Measurements from ENCODE around the gene XRCC4. TPM values are rescaled to one million over a fixed set of nuclear protein-coding genes. Genes with fewer than 3 reads are reported as not detected.
"Not testable (repeated sequence)": the region's sequence is repeated elsewhere in the genome, so short reads cannot be mapped to it uniquely, and the experiment has no call there.

XRCC4 gene
- total and polyA plus RNA-seq, 9 donors, result 5.1 to 7.1 (median 6.4) TPM

DNA sequence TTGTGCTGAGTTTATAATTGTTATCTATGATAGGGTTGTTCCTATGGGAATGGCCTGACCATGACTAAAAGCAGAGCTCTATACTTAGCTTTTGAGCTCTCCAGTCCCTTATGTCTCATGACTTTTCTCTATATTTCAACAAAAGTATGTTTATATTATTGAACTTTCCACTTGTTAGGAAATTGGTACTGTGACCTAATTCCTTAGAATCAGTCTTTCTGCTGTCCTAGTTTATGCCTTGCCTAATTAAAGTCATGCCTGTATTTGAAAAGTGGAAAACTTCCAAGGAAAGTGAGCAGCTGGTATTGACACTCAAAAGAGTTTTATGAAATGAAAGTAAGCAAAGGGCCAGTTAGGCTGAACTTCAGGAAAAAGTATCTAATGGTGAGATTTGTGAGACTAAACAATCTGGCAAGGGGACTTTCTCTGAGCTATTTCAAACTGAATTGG is 68.6 kb downstream of the XRCC4 start:
- Histone ChIP-seq H3K4me1 (ENCODE audit: control insufficient read depth, insufficient read depth, low read length) (no peaks in the 10 kb centered on the region), H3K27me3 (ENCODE audit: control insufficient read depth, insufficient read depth, low read length) (no peaks in the 10 kb centered on the region), H3K27ac (ENCODE audit: low read length) (peak overlapping the region; percentile 80), H3K36me3 (ENCODE audit: control insufficient read depth, insufficient read depth, low read length) (no peaks in the 10 kb centered on the region), H3K9me3 (replicated peaks; ENCODE audit: control insufficient read depth, low read depth, low read length) (no peaks in the 10 kb centered on the region), H3K4me3 (ENCODE audit: low read length) (no peak overlapping the region)
- DNase-seq, result peak; percentile 85

DNA sequence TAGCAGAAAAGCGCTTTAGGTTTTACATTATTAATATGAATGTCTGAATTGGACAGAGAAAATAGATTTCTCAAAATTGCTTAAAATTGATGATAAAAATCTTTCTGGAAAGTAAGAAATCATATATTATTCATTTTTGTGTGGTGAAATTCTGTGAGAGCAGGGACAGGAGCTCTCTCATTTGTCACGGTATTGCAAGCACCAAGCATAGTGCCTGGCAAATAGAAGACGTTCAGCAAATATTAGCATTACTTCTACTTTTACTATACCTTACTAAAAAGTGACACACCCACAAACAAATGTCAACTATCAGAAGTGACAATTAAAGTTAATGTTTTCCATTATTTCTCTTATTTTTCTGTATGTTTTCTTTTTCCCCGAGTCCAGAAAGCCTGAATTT is 69.1 kb downstream of the XRCC4 start:
- Histone ChIP-seq H3K27ac (ENCODE audit: low read length) (peak overlapping the region; percentile 80), H3K4me3 (ENCODE audit: low read length) (no peak overlapping the region), H3K4me1 (ENCODE audit: control insufficient read depth, insufficient read depth, low read length) (no peaks in the 10 kb centered on the region), H3K27me3 (ENCODE audit: control insufficient read depth, insufficient read depth, low read length) (no peaks in the 10 kb centered on the region), H3K36me3 (ENCODE audit: control insufficient read depth, insufficient read depth, low read length) (no peaks in the 10 kb centered on the region), H3K9me3 (replicated peaks; ENCODE audit: control insufficient read depth, low read depth, low read length) (no peaks in the 10 kb centered on the region)
- WGBS (ENCODE audit: insufficient coverage), result no CpG with 5 or more reads among the region's 4 CpGs
- DNase-seq, result no peak

DNA sequence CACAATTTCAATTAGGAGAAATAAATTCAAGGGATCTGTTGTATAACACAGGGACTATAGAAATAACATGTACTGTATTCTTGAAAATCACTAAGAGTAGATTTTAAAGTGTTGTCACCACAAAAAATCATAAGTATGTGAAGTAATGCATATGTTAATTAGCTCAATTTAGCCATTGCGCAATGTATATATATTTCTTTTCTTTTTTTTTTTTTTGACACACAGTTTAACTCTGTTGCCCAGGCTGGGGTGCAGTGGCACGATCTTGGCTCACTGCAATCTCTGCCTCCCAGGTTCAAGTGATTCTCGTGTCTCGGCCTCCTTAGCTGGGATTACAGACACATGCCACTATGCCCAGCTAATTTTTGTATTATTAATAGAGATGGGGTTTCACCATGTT is 70.2 kb downstream of the XRCC4 start:
- Histone ChIP-seq H3K4me1 (ENCODE audit: control insufficient read depth, insufficient read depth, low read length) (no peaks in the 10 kb centered on the region), H3K36me3 (ENCODE audit: control insufficient read depth, insufficient read depth, low read length) (no peaks in the 10 kb centered on the region), H3K4me3 (ENCODE audit: low read length) (no peak overlapping the region), H3K9me3 (replicated peaks; ENCODE audit: control insufficient read depth, low read depth, low read length) (no peaks in the 10 kb centered on the region), H3K27me3 (ENCODE audit: control insufficient read depth, insufficient read depth, low read length) (no peaks in the 10 kb centered on the region), H3K27ac (ENCODE audit: low read length) (no peak overlapping the region)
- DNase-seq, result no peak
- WGBS (ENCODE audit: insufficient coverage), result 100% methylated on average over 2 of the region's 4 CpGs

DNA sequence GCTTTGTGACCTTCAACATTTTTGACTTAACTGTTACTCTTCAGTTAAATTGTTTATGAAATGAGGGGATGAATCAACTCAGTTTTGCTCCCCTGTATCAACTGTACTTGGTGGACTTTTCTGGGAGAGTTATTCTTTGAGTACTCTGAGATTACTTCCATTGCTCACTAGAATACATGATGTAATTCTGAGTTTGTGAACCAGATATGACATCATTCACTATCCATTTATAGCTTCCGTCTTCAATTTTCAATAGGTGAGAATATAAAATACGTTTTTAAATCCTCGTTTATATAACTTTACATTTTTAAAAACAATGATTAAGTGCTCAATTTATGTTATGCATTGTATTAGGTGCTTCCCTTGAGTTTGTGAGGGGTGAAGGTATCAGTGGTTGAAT is 71.0 kb downstream of the XRCC4 start:
- no peak overlapping the region for H3K4me3 ChIP-seq (ENCODE audit: low read length)
- WGBS (ENCODE audit: insufficient coverage), result no CpG with 5 or more reads among the region's 3 CpGs
- no peak overlapping the region for H3K27ac ChIP-seq (ENCODE audit: low read length)
- H3K36me3 ChIP-seq (ENCODE audit: control insufficient read depth, insufficient read depth, low read length), result no peaks in the 10 kb centered on the region
- no peaks in the 10 kb centered on the region for H3K9me3 ChIP-seq (replicated peaks; ENCODE audit: control insufficient read depth, low read depth, low read length)
- no peaks in the 10 kb centered on the region for H3K4me1 ChIP-seq (ENCODE audit: control insufficient read depth, insufficient read depth, low read length)
- no peak for DNase-seq
- H3K27me3 ChIP-seq (ENCODE audit: control insufficient read depth, insufficient read depth, low read length), result no peaks in the 10 kb centered on the region

DNA sequence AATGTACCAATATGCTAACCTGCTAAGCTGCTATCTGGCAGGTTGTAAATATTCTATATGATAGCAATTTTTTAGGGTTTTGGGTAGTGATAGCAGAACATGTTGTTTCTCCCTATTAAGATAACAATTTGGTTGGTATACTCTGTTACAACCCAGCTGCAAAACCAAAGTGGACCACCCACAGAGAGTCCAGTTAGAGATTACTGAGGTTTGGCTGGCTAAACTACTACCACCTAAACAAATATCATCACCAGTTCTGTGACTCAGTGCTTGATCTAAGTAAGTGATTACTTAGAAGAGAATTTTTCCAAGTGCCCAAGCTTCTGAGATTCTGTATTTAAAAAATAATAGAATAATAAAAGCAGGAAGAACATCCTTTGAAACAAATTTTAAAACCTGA is 72.3 kb downstream of the XRCC4 start:
- H3K9me3 ChIP-seq (replicated peaks; ENCODE audit: control insufficient read depth, low read depth, low read length), result no peaks in the 10 kb centered on the region
- DNase-seq, result no peak

DNA sequence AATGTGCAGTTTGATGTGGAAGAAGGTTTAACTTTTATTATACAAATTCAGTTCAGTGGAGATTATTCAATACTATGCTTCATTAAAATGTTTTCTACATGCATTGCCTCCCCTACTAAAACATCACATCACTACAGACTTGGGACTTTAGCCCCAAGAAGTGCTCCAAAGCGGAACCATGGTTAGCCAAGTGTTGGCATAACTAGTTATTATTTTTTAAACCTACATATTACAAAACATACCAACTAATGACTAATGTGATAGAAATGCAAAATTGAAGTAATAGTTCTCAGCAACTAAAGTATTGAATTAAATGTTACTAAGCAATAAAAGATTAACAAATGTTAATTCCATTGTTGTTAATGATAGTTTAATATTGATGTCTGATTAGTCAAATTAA is 74.5 kb downstream of the XRCC4 start:
- Histone ChIP-seq H3K27ac (ENCODE audit: low read length) (no peak overlapping the region), H3K9me3 (replicated peaks; ENCODE audit: control insufficient read depth, low read depth, low read length) (no peaks in the 10 kb centered on the region), H3K36me3 (ENCODE audit: control insufficient read depth, insufficient read depth, low read length) (no peaks in the 10 kb centered on the region), H3K4me3 (ENCODE audit: low read length) (no peak overlapping the region), H3K27me3 (ENCODE audit: control insufficient read depth, insufficient read depth, low read length) (no peaks in the 10 kb centered on the region), H3K4me1 (ENCODE audit: control insufficient read depth, insufficient read depth, low read length) (no peaks in the 10 kb centered on the region)
- DNase-seq, result no peak
- WGBS (ENCODE audit: insufficient coverage), result no CpG with 5 or more reads among the region's 1 CpG

More for the DNA sequence above, 72.3 kb downstream of the XRCC4 start:
- H3K27me3 ChIP-seq (ENCODE audit: control insufficient read depth, insufficient read depth, low read length), result no peaks in the 10 kb centered on the region
- H3K36me3 ChIP-seq (ENCODE audit: control insufficient read depth, insufficient read depth, low read length), result no peaks in the 10 kb centered on the region
- H3K4me1 ChIP-seq (ENCODE audit: control insufficient read depth, insufficient read depth, low read length), result no peaks in the 10 kb centered on the region
- H3K27ac ChIP-seq (ENCODE audit: low read length), result no peak overlapping the region
- H3K4me3 ChIP-seq (ENCODE audit: low read length), result no peak overlapping the region

DNA sequence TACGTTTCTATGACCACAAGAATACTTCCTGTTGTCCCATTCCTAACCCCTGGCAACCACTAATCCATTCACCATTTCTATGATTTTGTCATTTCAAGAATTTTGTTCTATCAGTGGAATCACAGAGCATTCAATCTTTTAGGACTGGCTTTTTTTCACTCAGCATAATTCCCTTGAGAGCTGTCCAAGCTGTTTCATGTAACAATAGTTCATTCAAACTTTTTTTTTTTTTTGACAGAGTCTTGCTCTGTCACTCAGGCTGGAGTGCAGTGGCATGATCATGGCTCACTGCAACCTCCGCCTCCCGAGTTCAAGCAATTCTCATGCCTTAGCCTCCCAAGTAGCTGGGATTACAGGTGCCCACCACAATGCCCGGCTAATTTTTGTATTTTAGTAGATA is 75.6 kb downstream of the XRCC4 start:
- 83% methylated on average over 1 of the region's 4 CpGs for WGBS (ENCODE audit: insufficient coverage)
- H3K36me3 ChIP-seq (ENCODE audit: control insufficient read depth, insufficient read depth, low read length); DNase-seq; H3K4me1 ChIP-seq (ENCODE audit: control insufficient read depth, insufficient read depth, low read length); H3K27ac ChIP-seq (ENCODE audit: low read length); H3K4me3 ChIP-seq (ENCODE audit: low read length); H3K27me3 ChIP-seq (ENCODE audit: control insufficient read depth, insufficient read depth, low read length); H3K9me3 ChIP-seq (replicated peaks; ENCODE audit: control insufficient read depth, low read depth, low read length): not testable (repeated sequence)

DNA sequence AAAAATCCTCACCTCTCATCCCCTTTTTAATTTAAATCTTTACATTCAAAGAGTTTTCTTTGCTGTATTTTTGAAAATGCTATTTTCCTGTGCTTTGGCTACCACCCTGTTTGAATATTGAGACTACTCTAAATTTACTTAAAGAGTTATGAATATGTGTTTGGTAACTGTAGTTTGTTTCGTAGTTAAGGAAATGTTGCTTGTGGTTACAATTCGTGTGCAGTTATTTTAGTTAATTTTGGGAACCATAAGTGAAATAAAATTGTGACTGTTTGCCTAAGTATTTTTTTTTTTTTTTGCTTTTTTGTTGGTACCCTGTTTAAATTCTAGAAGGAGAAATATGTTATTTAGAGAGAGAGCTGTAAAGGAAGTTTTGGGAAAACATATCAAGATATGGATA is 78.7 kb downstream of the XRCC4 start:
- H3K4me1 ChIP-seq (ENCODE audit: control insufficient read depth, insufficient read depth, low read length), result no peaks in the 10 kb centered on the region
- H3K36me3 ChIP-seq (ENCODE audit: control insufficient read depth, insufficient read depth, low read length), result no peaks in the 10 kb centered on the region
- no peaks in the 10 kb centered on the region for H3K27me3 ChIP-seq (ENCODE audit: control insufficient read depth, insufficient read depth, low read length)
- no peak overlapping the region for H3K27ac ChIP-seq (ENCODE audit: low read length)
- no peak for DNase-seq
- WGBS (ENCODE audit: insufficient coverage), result 86% methylated on average over 1 of the region's 2 CpGs
- no peaks in the 10 kb centered on the region for H3K9me3 ChIP-seq (replicated peaks; ENCODE audit: control insufficient read depth, low read depth, low read length)
- no peak overlapping the region for H3K4me3 ChIP-seq (ENCODE audit: low read length)

DNA sequence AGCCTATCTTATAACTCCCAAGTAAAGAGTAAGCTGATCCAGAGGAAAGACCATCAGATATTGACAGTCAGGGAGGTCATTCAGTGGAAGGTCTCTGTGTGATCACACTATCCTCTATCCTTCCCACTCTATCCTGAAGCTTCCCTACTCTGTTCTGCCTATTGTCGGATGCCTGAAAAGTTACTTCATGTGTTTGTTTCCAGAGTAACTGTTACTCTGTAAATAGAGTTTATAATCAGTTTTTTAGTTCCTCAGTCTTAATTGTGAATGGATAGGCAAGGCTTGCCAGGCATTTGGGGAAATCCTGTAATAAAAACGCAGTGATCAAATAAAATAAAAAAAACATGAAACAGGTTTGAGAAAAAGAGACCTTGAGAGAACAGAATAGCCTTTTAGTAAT is 79.8 kb downstream of the XRCC4 start:
- Histone ChIP-seq H3K27me3 (ENCODE audit: control insufficient read depth, insufficient read depth, low read length) (no peaks in the 10 kb centered on the region), H3K4me3 (ENCODE audit: low read length) (no peak overlapping the region), H3K36me3 (ENCODE audit: control insufficient read depth, insufficient read depth, low read length) (no peaks in the 10 kb centered on the region), H3K27ac (ENCODE audit: low read length) (no peak overlapping the region), H3K4me1 (ENCODE audit: control insufficient read depth, insufficient read depth, low read length) (no peaks in the 10 kb centered on the region), H3K9me3 (replicated peaks; ENCODE audit: control insufficient read depth, low read depth, low read length) (no peaks in the 10 kb centered on the region)
- DNase-seq, result peak; percentile 27
- no CpG with 5 or more reads among the region's 2 CpGs for WGBS (ENCODE audit: insufficient coverage)

DNA sequence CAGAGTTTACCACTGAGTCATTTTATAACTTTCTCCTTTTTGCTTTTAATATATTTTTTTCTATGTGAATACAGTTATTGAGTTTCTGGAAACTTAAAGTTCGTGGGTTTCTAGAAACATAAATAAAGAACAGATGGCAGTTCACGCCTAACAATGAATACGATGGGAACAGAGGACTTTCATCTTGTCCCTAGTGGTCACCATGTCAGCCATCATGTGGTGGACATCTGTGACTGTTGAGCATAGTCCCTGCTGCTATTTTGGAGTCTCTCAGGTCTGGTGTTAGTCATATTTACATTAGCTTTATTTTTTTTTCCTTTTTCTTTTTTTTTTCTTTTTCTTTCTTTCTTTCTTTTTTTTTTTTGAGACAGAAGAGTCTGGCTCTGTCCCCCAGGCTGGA is 85.3 kb downstream of the XRCC4 start:
- no peaks in the 10 kb centered on the region for H3K9me3 ChIP-seq (replicated peaks; ENCODE audit: control insufficient read depth, low read depth, low read length)
- no peaks in the 10 kb centered on the region for H3K27me3 ChIP-seq (ENCODE audit: control insufficient read depth, insufficient read depth, low read length)
- no peak overlapping the region for H3K4me3 ChIP-seq (ENCODE audit: low read length)
- WGBS (ENCODE audit: insufficient coverage), result 36% methylated on average over 3 of the region's 3 CpGs
- no peaks in the 10 kb centered on the region for H3K36me3 ChIP-seq (ENCODE audit: control insufficient read depth, insufficient read depth, low read length)
- no peaks in the 10 kb centered on the region for H3K4me1 ChIP-seq (ENCODE audit: control insufficient read depth, insufficient read depth, low read length)
- DNase-seq, result peak; percentile 80
- no peak overlapping the region for H3K27ac ChIP-seq (ENCODE audit: low read length)

DNA sequence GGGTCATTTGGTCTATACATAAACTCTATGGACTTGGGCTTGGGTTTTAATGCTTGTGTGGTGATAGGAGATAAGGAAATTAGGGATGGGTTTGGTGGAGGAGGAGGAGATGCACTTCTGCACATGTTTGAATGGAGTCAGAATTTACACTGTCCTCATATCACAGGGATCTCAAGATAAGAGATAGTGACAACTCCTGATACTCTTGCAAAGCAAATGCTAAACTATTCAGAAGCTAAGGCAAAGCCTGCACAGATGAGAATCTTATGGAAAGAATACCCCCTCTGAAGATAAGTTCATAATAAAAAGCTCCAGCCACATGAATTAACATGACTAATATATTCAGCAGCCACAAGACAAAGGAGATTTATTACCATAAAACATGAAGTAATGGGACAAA is 90.2 kb downstream of the XRCC4 start:
- Histone ChIP-seq H3K27me3 (ENCODE audit: control insufficient read depth, insufficient read depth, low read length) (no peaks in the 10 kb centered on the region), H3K27ac (ENCODE audit: low read length) (no peak overlapping the region), H3K36me3 (ENCODE audit: control insufficient read depth, insufficient read depth, low read length) (no peaks in the 10 kb centered on the region), H3K9me3 (replicated peaks; ENCODE audit: control insufficient read depth, low read depth, low read length) (no peaks in the 10 kb centered on the region), H3K4me1 (ENCODE audit: control insufficient read depth, insufficient read depth, low read length) (no peaks in the 10 kb centered on the region), H3K4me3 (ENCODE audit: low read length) (no peak overlapping the region)
- DNase-seq, result no peak

All from muscle of leg (tissue), 11 donors.